Measurements from ENCODE around the gene CLOCK. TPM values are rescaled to one million over a fixed set of nuclear protein-coding genes. Genes with fewer than 3 reads are reported as not detected.
A peak's percentile ranks its signal among the peaks of the same experiment; 100 is the strongest.

The CLOCK gene
- total and polyA plus RNA-seq, 12 donors, result 6.1 to 40.7 (median 31.1) TPM

- Histone ChIP-seq H3K9me3 (no peaks in the 10 kb centered on the region), H3K27ac (no peak overlapping the region), H3K36me3 (no peaks in the 10 kb centered on the region), H3K27me3 (no peaks in the 10 kb centered on the region), H3K4me3 (no peak overlapping the region), H3K4me1 (peaks cover 0 to 9% (median 0%) of the 10 kb centered on the region in 9 donors)
- intact Hi-C loops (cut with DNase I), result no loop called here
- TF ChIP-seq, protein P1, sequence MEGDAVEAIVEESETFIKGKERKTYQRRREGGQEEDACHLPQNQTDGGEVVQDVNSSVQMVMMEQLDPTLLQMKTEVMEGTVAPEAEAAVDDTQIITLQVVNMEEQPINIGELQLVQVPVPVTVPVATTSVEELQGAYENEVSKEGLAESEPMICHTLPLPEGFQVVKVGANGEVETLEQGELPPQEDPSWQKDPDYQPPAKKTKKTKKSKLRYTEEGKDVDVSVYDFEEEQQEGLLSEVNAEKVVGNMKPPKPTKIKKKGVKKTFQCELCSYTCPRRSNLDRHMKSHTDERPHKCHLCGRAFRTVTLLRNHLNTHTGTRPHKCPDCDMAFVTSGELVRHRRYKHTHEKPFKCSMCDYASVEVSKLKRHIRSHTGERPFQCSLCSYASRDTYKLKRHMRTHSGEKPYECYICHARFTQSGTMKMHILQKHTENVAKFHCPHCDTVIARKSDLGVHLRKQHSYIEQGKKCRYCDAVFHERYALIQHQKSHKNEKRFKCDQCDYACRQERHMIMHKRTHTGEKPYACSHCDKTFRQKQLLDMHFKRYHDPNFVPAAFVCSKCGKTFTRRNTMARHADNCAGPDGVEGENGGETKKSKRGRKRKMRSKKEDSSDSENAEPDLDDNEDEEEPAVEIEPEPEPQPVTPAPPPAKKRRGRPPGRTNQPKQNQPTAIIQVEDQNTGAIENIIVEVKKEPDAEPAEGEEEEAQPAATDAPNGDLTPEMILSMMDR (IDR thresholded peaks at IDR 0.05), result no peak
- ATAC-seq (peak in 1 of 8 donors; percentile 14), DNase-seq (no peak)
Measured at GRCh38 chr4:55386073-55386472, 160.6 kb downstream of the CLOCK start.

DNA sequence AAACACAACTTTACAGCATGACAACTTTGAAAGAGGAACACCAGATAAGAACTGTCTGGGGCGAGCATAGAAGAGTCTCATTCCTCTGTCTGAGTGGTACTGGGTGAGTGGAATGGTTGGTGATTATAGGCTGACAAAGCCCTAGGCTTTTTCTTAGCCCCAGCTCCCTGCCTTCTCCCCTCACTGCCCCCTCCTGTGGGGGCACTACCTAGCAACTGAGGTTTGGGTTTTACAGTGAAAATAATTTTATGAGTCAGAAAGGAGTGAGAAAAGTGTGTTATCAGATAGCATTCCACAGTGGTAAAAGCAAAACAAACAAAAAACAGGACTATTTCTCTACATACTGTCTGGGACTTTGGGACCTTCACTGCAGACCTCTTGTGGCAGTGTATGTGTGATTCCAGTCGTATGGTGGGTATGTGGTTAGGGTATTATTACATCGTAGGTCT, 161.5 kb downstream of the CLOCK start:
- Histone ChIP-seq H3K27ac (no peak overlapping the region), H3K9me3 (no peaks in the 10 kb centered on the region), H3K4me3 (no peak overlapping the region), H3K27me3 (no peaks in the 10 kb centered on the region), H3K36me3 (no peaks in the 10 kb centered on the region), H3K4me1 (peaks cover 0 to 9% (median 0%) of the 10 kb centered on the region in 9 donors)
- ATAC-seq, result no peak
- no peak for DNase-seq
- intact Hi-C loops (cut with DNase I), result no loop called here
- TF ChIP-seq, protein P1 (IDR thresholded peaks at IDR 0.05), result no peak
- WGBS, 2 donors, result 78 to 83% methylated on average over 3 of the region's 3 CpGs

- TF ChIP-seq, protein P1 (IDR thresholded peaks at IDR 0.05), result no peak
- H3K27me3 ChIP-seq, result no peaks in the 10 kb centered on the region
- intact Hi-C loops (cut with DNase I), result no loop called here
- WGBS, 2 donors, result 91 to 93% methylated on average over 3 of the region's 3 CpGs
- no peak for ATAC-seq
- no peak overlapping the region for H3K27ac ChIP-seq
- peaks cover 0 to 9% (median 0%) of the 10 kb centered on the region in 9 donors for H3K4me1 ChIP-seq
- H3K4me3 ChIP-seq, result no peak overlapping the region
- H3K9me3 ChIP-seq, result no peaks in the 10 kb centered on the region
- no peaks in the 10 kb centered on the region for H3K36me3 ChIP-seq
- DNase-seq, result no peak
Measured at GRCh38 chr4:55382488-55383003, 164.2 kb downstream of the CLOCK start.

DNA sequence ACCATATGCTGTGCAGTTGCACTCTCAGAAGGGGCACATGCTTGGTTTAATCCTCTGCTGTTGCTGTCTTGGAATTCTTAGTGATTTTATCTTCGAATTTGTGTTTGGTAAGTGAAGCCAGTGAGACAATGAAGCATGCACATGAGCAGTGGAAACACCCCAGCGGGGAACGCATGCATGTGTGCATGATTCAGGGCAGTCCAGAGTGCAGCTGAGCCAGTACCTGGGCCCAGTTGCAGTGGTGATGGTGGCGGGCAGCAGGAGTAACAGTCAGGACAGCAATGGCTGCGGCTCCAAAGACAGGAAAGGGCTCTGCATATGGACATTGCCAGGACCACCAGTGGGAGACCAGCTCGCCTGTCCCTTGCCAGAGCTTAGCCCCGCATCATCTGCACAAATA, 165.2 kb downstream of the CLOCK start:
- Histone ChIP-seq H3K36me3 (no peaks in the 10 kb centered on the region), H3K27me3 (no peaks in the 10 kb centered on the region), H3K4me1 (peaks cover 0 to 9% (median 0%) of the 10 kb centered on the region in 9 donors), H3K27ac (no peak overlapping the region), H3K4me3 (no peak overlapping the region), H3K9me3 (no peaks in the 10 kb centered on the region)
- no peak for DNase-seq
- ATAC-seq, result no peak
- 93 to 94% methylated on average over 7 of the region's 7 CpGs for WGBS, 2 donors
- TF ChIP-seq, protein P1 (IDR thresholded peaks at IDR 0.05), result no peak
- intact Hi-C loops (cut with DNase I), result no loop called here
